ENCODE results near the gene SARDH.

Gene SARDH

DNA sequence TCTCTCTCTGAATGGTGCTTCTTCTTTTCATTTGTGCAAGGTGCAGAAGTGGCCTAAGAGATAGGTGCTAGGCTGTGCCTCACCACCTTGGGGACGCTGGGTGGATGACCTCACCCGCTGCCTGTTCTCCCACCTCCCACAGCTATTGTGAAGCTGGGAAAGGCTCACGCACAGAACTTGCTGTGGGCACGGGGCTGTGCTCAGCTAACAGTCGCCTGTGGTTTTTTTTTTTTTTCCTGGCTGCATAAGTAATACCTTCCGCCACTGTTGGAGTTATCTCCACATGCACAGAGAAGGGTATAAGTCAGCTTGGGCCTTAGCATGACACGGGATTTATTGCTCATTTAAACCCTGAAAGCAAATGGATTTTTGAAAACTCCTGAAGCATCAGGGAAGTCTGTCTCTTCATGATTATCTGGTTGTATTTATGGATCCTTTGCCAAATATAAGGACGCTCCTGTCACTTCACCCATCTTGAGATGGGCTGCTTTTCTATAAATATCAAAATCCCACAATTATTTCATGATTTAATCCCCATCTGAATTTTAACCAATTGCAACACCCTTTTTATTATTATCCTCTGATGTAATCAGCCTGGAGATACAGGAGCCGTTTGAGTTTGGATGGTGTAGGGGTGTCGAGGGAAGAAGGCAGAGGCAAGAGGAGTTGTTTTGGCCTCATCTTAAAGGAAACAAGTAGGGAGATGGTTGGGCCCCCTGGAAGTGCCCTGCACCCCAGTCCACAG is 93.0 kb downstream of the SARDH start:
- Histone ChIP-seq H3K27me3 (ENCODE audit: insufficient read depth, poor library complexity, severe bottlenecking) (peaks cover 52% of the 10 kb centered on the region), H3K4me1 (ENCODE audit: insufficient read depth, poor library complexity, severe bottlenecking) (no peaks in the 10 kb centered on the region), H3K27ac (ENCODE audit: poor library complexity, severe bottlenecking) (no peak overlapping the region), H3K36me3 (ENCODE audit: low read depth) (no peaks in the 10 kb centered on the region), H3K9me3 (ENCODE audit: severe bottlenecking) (no peaks in the 10 kb centered on the region), H3K4me3 (ENCODE audit: severe bottlenecking) (no peak overlapping the region)
- TF ChIP-seq, protein P1, sequence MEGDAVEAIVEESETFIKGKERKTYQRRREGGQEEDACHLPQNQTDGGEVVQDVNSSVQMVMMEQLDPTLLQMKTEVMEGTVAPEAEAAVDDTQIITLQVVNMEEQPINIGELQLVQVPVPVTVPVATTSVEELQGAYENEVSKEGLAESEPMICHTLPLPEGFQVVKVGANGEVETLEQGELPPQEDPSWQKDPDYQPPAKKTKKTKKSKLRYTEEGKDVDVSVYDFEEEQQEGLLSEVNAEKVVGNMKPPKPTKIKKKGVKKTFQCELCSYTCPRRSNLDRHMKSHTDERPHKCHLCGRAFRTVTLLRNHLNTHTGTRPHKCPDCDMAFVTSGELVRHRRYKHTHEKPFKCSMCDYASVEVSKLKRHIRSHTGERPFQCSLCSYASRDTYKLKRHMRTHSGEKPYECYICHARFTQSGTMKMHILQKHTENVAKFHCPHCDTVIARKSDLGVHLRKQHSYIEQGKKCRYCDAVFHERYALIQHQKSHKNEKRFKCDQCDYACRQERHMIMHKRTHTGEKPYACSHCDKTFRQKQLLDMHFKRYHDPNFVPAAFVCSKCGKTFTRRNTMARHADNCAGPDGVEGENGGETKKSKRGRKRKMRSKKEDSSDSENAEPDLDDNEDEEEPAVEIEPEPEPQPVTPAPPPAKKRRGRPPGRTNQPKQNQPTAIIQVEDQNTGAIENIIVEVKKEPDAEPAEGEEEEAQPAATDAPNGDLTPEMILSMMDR (IDR thresholded peaks at IDR 0.05; ENCODE audit: poor library complexity, severe bottlenecking) = no peak
- DNase-seq (ENCODE audit: low spot score) (no peak), ATAC-seq (ENCODE audit: low read depth) (no peak)

DNA sequence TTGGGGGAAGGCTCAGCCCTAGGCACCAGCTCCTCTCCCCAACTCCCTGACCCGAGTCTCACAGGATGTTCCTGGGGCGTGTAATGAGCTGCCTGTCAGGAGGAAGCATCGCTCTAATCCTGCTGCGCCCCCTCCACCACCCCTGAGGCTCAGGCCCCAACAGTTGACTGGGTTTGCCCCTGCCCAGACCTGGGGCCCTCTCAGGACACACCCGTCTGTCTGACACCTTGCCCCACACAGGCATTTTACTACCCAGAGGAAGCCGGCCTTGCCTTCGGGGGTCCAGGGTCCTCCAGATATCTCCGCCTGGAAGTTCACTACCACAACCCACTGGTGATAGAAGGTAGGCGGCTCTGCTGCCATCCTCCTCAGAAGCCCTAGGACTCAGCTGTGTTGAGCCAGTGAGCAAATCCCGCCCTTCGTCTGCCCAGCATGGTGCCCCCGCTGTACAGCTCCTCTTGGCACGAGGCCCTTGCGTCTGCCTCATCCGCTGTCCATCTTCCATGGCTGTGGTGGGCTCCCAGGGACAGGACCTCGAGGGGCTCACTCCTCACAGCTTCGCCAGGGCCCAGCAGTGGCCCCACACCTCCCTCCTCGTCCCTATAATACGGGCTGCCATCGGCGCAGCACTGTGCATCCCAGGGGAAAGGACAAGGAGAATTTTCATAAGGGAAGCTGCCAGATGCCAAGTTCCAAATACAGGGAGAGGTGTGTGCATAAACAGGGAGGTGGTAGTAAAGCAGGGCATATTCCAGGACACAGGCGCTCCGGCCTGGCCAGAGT is 94.0 kb downstream of the SARDH start:
- no peak overlapping the region for H3K27ac ChIP-seq (ENCODE audit: poor library complexity, severe bottlenecking)
- no peaks in the 10 kb centered on the region for H3K36me3 ChIP-seq (ENCODE audit: low read depth)
- no peak overlapping the region for H3K4me3 ChIP-seq (ENCODE audit: severe bottlenecking)
- peaks cover 61% of the 10 kb centered on the region for H3K27me3 ChIP-seq (ENCODE audit: insufficient read depth, poor library complexity, severe bottlenecking)
- H3K4me1 ChIP-seq (ENCODE audit: insufficient read depth, poor library complexity, severe bottlenecking) = no peaks in the 10 kb centered on the region
- DNase-seq (ENCODE audit: low spot score) (no peak), ATAC-seq (ENCODE audit: low read depth) (no peak)
- TF ChIP-seq, protein P1 (IDR thresholded peaks at IDR 0.05; ENCODE audit: poor library complexity, severe bottlenecking) = no peak
- no peaks in the 10 kb centered on the region for H3K9me3 ChIP-seq (ENCODE audit: severe bottlenecking)

DNA sequence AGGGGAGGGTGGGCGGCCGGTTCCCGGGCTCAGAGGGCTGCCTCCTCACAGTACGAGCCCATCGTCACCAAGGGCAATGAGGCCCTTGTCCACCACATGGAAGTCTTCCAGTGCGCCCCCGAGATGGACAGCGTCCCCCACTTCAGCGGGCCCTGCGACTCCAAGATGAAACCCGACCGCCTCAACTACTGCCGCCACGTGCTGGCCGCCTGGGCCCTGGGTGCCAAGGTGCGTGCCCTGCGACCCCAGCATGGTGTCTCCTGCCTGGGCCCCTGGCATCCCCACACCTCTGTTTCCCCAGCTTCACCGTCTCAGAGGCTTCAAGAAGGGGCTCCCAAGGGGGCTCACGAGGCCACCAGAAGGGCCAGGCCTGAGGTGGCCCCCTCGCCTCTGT is 94.8 kb downstream of the SARDH start:
- Histone ChIP-seq H3K27ac (ENCODE audit: poor library complexity, severe bottlenecking) (no peak overlapping the region), H3K36me3 (ENCODE audit: low read depth) (no peaks in the 10 kb centered on the region), H3K9me3 (ENCODE audit: severe bottlenecking) (no peaks in the 10 kb centered on the region), H3K27me3 (ENCODE audit: insufficient read depth, poor library complexity, severe bottlenecking) (peaks cover 53% of the 10 kb centered on the region), H3K4me1 (ENCODE audit: insufficient read depth, poor library complexity, severe bottlenecking) (no peaks in the 10 kb centered on the region), H3K4me3 (ENCODE audit: severe bottlenecking) (no peak overlapping the region)
- ATAC-seq (ENCODE audit: low read depth) (no peak), DNase-seq (ENCODE audit: low spot score) (no peak)
- TF ChIP-seq, protein P1 (IDR thresholded peaks at IDR 0.05; ENCODE audit: poor library complexity, severe bottlenecking) = no peak

DNA sequence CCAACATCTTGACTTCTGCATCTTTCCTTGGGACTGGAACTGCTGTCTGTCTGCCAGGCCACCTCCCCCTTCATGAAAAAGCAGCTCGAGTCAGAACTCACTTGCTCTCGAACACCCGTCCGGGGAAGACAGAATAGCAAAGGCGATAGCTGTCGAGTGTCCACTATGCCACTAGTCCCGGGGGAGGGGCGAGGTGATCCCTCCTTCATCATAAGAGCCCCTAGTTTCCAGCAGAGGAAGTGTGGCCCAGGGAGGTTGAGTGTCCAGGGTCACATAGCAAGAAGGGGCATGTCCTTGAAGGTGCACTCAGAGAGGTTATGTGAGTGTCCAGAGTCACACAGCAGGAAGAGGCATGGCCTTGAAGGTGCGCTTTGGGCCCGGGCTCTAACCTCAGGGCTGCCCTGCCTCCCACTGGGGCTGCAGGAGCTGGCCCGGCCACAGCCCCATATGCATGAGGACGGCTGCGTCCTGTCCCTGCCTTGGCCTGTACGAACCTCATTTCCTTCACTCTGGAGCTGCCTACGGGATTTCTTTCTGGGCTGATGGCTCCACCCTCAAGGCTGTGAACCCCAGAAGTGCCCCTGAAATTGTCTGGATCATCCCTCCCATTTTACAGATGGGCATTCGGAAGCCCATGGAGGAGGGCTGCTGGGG is 95.3 kb downstream of the SARDH start:
- Histone ChIP-seq H3K9me3 (ENCODE audit: severe bottlenecking) (no peaks in the 10 kb centered on the region), H3K27ac (ENCODE audit: poor library complexity, severe bottlenecking) (no peak overlapping the region), H3K4me3 (ENCODE audit: severe bottlenecking) (no peak overlapping the region), H3K4me1 (ENCODE audit: insufficient read depth, poor library complexity, severe bottlenecking) (no peaks in the 10 kb centered on the region), H3K27me3 (ENCODE audit: insufficient read depth, poor library complexity, severe bottlenecking) (peaks cover 56% of the 10 kb centered on the region), H3K36me3 (ENCODE audit: low read depth) (no peaks in the 10 kb centered on the region)
- no peak for ATAC-seq (ENCODE audit: low read depth)
- TF ChIP-seq, protein P1 (IDR thresholded peaks at IDR 0.05; ENCODE audit: poor library complexity, severe bottlenecking) = no peak
- no peak for DNase-seq (ENCODE audit: low spot score)
